Muscle of arm (tissue), 12 donors: ENCODE data around the gene RUNX2. TPM values are rescaled to one million over a fixed set of nuclear protein-coding genes. Genes with fewer than 3 reads are reported as not detected.
"Not testable (repeated sequence)": the region's sequence is repeated elsewhere in the genome, so short reads cannot be mapped to it uniquely, and the experiment has no call there.

Experiments used
- DNase-seq: peaks from one replicate; pipeline ENCODE4 v3.0.0-alpha.2; 2013
- polyA plus RNA-seq, 12 donors: library from polyadenylated mRNA; unstranded; fragments of 120-200 nt; gene quantifications; one replicate each; pipeline ENCODE4 v1.2.1, GENCODE V29; 2013; ENCODE audit not compliant: insufficient read length in 12 of 12

The RUNX2 gene
- polyA plus RNA-seq, 12 donors = 0.34 to 5.9 (median 1.3) TPM; not detected in 1

GRCh38 chr6:45555981-45556771 is 228.0 kb downstream of the RUNX2 start:
- DNase-seq = peak; percentile 51

- no peak for DNase-seq
Observed at GRCh38 chr6:45556828-45557227, 228.7 kb downstream of the RUNX2 start.

GRCh38 chr6:45557454-45557853 is 229.3 kb downstream of the RUNX2 start:
- no peak for DNase-seq

- no peak for DNase-seq
Observed at GRCh38 chr6:45558858-45559257, 230.7 kb downstream of the RUNX2 start.

GRCh38 chr6:45560321-45560820 is 232.2 kb downstream of the RUNX2 start:
- not testable (repeated sequence) for DNase-seq

GRCh38 chr6:45562171-45562570 is 234.0 kb downstream of the RUNX2 start:
- no peak for DNase-seq

GRCh38 chr6:45563041-45563440 is 234.9 kb downstream of the RUNX2 start:
- peak; percentile 35 for DNase-seq

- no peak for DNase-seq
Observed at GRCh38 chr6:45563844-45564243, 235.7 kb downstream of the RUNX2 start.

GRCh38 chr6:45566882-45567281 is 238.8 kb downstream of the RUNX2 start:
- no peak for DNase-seq

- no peak for DNase-seq
Observed at GRCh38 chr6:45567879-45568278, 239.7 kb downstream of the RUNX2 start.

- no peak for DNase-seq
Observed at GRCh38 chr6:45568626-45569025, 240.5 kb downstream of the RUNX2 start.

GRCh38 chr6:45569210-45569945 is 241.2 kb downstream of the RUNX2 start:
- DNase-seq = no peak

GRCh38 chr6:45571159-45571558 is 243.0 kb downstream of the RUNX2 start:
- no peak for DNase-seq

GRCh38 chr6:45572833-45573232 is 244.7 kb downstream of the RUNX2 start:
- DNase-seq = no peak

- DNase-seq = no peak
Observed at GRCh38 chr6:45574014-45574461, 245.9 kb downstream of the RUNX2 start.

GRCh38 chr6:45574885-45575284 is 246.8 kb downstream of the RUNX2 start:
- DNase-seq = no peak

- no peak for DNase-seq
Observed at GRCh38 chr6:45576648-45577624, 248.8 kb downstream of the RUNX2 start.

GRCh38 chr6:45577836-45578504 is 249.8 kb downstream of the RUNX2 start:
- DNase-seq = no peak

- no peak for DNase-seq
Observed at GRCh38 chr6:45584127-45584526, 256.0 kb downstream of the RUNX2 start.

- DNase-seq = no peak
Observed at GRCh38 chr6:45586216-45587171, 258.4 kb downstream of the RUNX2 start.
